NT2/D1 (cell line): Measurements from ENCODE around the gene SIM2.

Source experiments
- DNase-seq: peaks from one replicate; pipeline ENCODE4 v3.0.0-alpha.2; 2011; ENCODE audit warnings: low read depth, low spot score
- H3K27me3 ChIP-seq: 2 replicates; pipeline ENCODE4 v1.6.0; 2011; ENCODE audit warnings: mild to moderate bottlenecking; ENCODE audit not compliant: insufficient read length, insufficient read depth
- H3K36me3 ChIP-seq: 2 replicates; pipeline ENCODE4 v1.6.1; 2011; ENCODE audit warnings: mild to moderate bottlenecking, low read length, mixed read lengths; ENCODE audit not compliant: insufficient read depth, insufficient read length
- H3K4me1 ChIP-seq: 2 replicates; pipeline ENCODE4 v1.5.1; 2011; ENCODE audit not compliant: insufficient read depth, insufficient read length
- H3K4me3 ChIP-seq: 2 replicates; pipeline ENCODE4 v1.5.1; 2011; ENCODE audit warnings: low read depth; ENCODE audit not compliant: insufficient read length
- H3K9ac ChIP-seq: 2 replicates; pipeline ENCODE4 v1.6.0; 2011; ENCODE audit warnings: low read depth; ENCODE audit not compliant: insufficient read length
- H3K9me3 ChIP-seq: 2 replicates; pipeline ENCODE4 v1.5.1; 2011; ENCODE audit warnings: mild to moderate bottlenecking, low read length; ENCODE audit not compliant: insufficient read depth
- SUZ12 ChIP-seq: IDR thresholded peaks from 2 replicates; pipeline ENCODE4 v1.6.1; 2011; ENCODE audit not compliant: insufficient read length, insufficient read depth; ENCODE audit errors: extremely low read depth
- YY1 ChIP-seq: IDR thresholded peaks from 2 replicates; pipeline ENCODE4 v1.6.1; 2011; ENCODE audit not compliant: insufficient read length, insufficient read depth
- ZNF274 ChIP-seq: IDR thresholded peaks from 2 replicates; pipeline ENCODE4 v1.6.1; 2011; ENCODE audit warnings: mild to moderate bottlenecking, low read depth, low read length

SIM2 gene

GRCh38 chr21:36773995-36774394 lies 75.1 kb downstream of the SIM2 start:
- no peak for TF ChIP-seq ZNF274
- TF ChIP-seq SUZ12: no peak
- TF ChIP-seq YY1: no peak
- Histone ChIP-seq H3K9me3 (no peaks in the 10 kb centered on the region), H3K36me3 (no peaks in the 10 kb centered on the region), H3K4me3 (no peak overlapping the region), H3K9ac (no peak overlapping the region), H3K27me3 (no peaks in the 10 kb centered on the region), H3K4me1 (no peaks in the 10 kb centered on the region)
- DNase-seq: no peak

GRCh38 chr21:36776981-36777617 lies 78.2 kb downstream of the SIM2 start:
- Histone ChIP-seq H3K9me3 (peaks cover 17% of the 10 kb centered on the region), H3K36me3 (no peaks in the 10 kb centered on the region), H3K4me1 (no peaks in the 10 kb centered on the region), H3K27me3 (no peaks in the 10 kb centered on the region), H3K9ac (no peak overlapping the region), H3K4me3 (no peak overlapping the region)
- DNase-seq: no peak
- no peak for TF ChIP-seq YY1

- H3K9ac ChIP-seq: no peak overlapping the region
- H3K36me3 ChIP-seq: no peaks in the 10 kb centered on the region
- H3K4me3 ChIP-seq: no peak overlapping the region
- H3K4me1 ChIP-seq: no peaks in the 10 kb centered on the region
- H3K9me3 ChIP-seq: peaks cover 21% of the 10 kb centered on the region
- H3K27me3 ChIP-seq: no peaks in the 10 kb centered on the region
- DNase-seq: no peak
- TF ChIP-seq ZNF274: no peak
- TF ChIP-seq SUZ12: no peak
- no peak for TF ChIP-seq YY1
Observed at GRCh38 chr21:36780861-36781260, 81.9 kb downstream of the SIM2 start.

- no peak overlapping the region for H3K4me3 ChIP-seq
- DNase-seq: no peak
Observed at GRCh38 chr21:36783612-36784374, 84.9 kb downstream of the SIM2 start.

DNA sequence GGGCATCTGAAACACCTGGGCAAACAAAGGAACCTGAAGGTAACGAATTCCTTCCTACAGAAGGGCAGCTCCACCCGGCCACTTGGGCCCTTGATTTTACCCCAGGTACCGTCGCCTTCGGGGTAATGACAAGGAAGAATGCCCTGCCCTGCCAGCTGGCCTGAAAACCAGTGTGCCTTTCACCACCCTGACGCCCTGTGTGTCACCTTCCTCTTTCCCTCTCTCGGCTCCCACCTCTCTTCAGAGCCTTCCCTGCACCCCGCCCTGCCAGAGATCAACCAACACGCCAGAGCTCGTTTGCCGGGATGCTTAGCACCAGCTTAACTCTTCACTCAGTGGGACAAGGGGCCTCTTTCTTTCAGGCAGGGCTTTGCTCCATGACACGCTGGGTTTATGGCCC lies 86.0 kb downstream of the SIM2 start:
- H3K4me1 ChIP-seq: no peaks in the 10 kb centered on the region
- TF ChIP-seq ZNF274 (no peak), YY1 (no peak), SUZ12 (no peak)
- DNase-seq: no peak

More at GRCh38 chr21:36783612-36784374, 84.9 kb downstream of the SIM2 start:
- no peak for TF ChIP-seq YY1
- no peak for TF ChIP-seq SUZ12
- TF ChIP-seq ZNF274: no peak
- Histone ChIP-seq H3K4me1 (no peaks in the 10 kb centered on the region), H3K9ac (no peak overlapping the region), H3K27me3 (no peaks in the 10 kb centered on the region), H3K9me3 (peaks cover 21% of the 10 kb centered on the region), H3K36me3 (no peaks in the 10 kb centered on the region)

DNA sequence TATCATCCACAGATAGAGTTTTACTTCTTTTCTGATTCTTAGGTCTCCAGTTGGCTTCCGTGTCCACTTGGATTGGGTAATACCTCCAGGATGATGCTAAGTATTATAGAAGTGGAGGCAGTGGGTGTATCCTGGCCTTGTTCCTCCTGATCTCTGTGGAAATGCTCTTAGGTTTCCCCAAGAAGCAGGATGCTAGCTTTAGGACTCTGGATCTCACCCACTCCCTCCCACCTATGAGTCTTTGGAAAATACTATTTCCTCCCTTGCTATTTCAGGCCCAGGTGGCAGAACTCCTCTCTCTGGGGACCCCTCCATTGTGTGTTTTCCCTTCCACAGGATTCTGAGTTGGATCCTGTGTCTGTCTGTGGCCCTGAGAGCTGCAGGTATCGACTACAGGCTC lies 86.7 kb downstream of the SIM2 start:
- peaks cover 16% of the 10 kb centered on the region for H3K9me3 ChIP-seq
- TF ChIP-seq SUZ12 (no peak), ZNF274 (no peak), YY1 (no peak)
- no peak for DNase-seq
- H3K36me3 ChIP-seq: no peaks in the 10 kb centered on the region
- H3K4me1 ChIP-seq: peaks cover 3% of the 10 kb centered on the region
- H3K9ac ChIP-seq: no peak overlapping the region
- H3K4me3 ChIP-seq: no peak overlapping the region
- no peaks in the 10 kb centered on the region for H3K27me3 ChIP-seq

More for the DNA sequence above, 86.0 kb downstream of the SIM2 start:
- H3K4me3 ChIP-seq: no peak overlapping the region
- H3K27me3 ChIP-seq: no peaks in the 10 kb centered on the region
- peaks cover 18% of the 10 kb centered on the region for H3K9me3 ChIP-seq
- H3K9ac ChIP-seq: no peak overlapping the region
- H3K36me3 ChIP-seq: no peaks in the 10 kb centered on the region

- H3K36me3 ChIP-seq: no peaks in the 10 kb centered on the region
- peaks cover 6% of the 10 kb centered on the region for H3K4me1 ChIP-seq
- H3K9ac ChIP-seq: no peak overlapping the region
- no peaks in the 10 kb centered on the region for H3K27me3 ChIP-seq
- no peak for DNase-seq
- TF ChIP-seq SUZ12: no peak
- TF ChIP-seq YY1: no peak
- peaks cover 13% of the 10 kb centered on the region for H3K9me3 ChIP-seq
- H3K4me3 ChIP-seq: no peak overlapping the region
Observed at GRCh38 chr21:36786186-36786585, 87.3 kb downstream of the SIM2 start.
